Liver (tissue), 9 donors: ENCODE results near the gene RNF41. TPM values are rescaled to one million over a fixed set of nuclear protein-coding genes. Genes with fewer than 3 reads are reported as not detected.

ENCODE experiments used
- DNase-seq: peaks from one replicate; pipeline ENCODE4 v3.0.0-alpha.2; 2017; ENCODE audit warnings: low spot score
- H3K27ac ChIP-seq, 2 donors: one replicate each; pipeline ENCODE4 v1.7.0; 2013; ENCODE audit warnings: inconsistent platforms in 2 of 2, low read length in 2 of 2, control low read depth in 1 of 2, low read depth in 1 of 2, mild to moderate bottlenecking in 1 of 2
- H3K27me3 ChIP-seq, 4 donors: one replicate each; pipeline versions ENCODE4 v1.6.1 to v1.7.0; 2013; ENCODE audit warnings: low read length in 3 of 4, inconsistent platforms in 1 of 4, mild to moderate bottlenecking in 1 of 4, moderate library complexity in 1 of 4; ENCODE audit not compliant: control insufficient read depth in 4 of 4, insufficient read depth in 4 of 4
- H3K36me3 ChIP-seq, 4 donors: one replicate each; pipeline versions ENCODE4 v1.6.1 to v1.7.0; 2013; ENCODE audit warnings: low read length in 3 of 4, mild to moderate bottlenecking in 3 of 4, low read depth in 1 of 4, moderate library complexity in 1 of 4; ENCODE audit not compliant: control insufficient read depth in 4 of 4, insufficient read depth in 3 of 4
- H3K4me1 ChIP-seq, 4 donors: one replicate each; pipeline versions ENCODE4 v1.6.1 to v1.7.0; 2013; ENCODE audit warnings: low read length in 3 of 4, mild to moderate bottlenecking in 3 of 4, moderate library complexity in 1 of 4; ENCODE audit not compliant: control insufficient read depth in 4 of 4, insufficient read depth in 4 of 4
- H3K4me3 ChIP-seq, 3 donors: one replicate each; pipeline versions ENCODE4 v1.6.1 to v1.7.0; 2013; ENCODE audit warnings: low read length in 3 of 3, control low read depth in 1 of 3, low read depth in 1 of 3, mild to moderate bottlenecking in 1 of 3
- H3K9ac ChIP-seq, 2 donors: one replicate each; pipeline ENCODE4 v1.7.0; 2013; ENCODE audit warnings: low read length in 2 of 2, mild to moderate bottlenecking in 2 of 2, moderate library complexity in 2 of 2, control low read depth in 1 of 2, low read depth in 1 of 2
- H3K9me3 ChIP-seq, 4 donors: one replicate each; pipeline versions ENCODE4 v1.6.1 to v1.7.0; 2013; ENCODE audit warnings: low read length in 3 of 4; ENCODE audit not compliant: control insufficient read depth in 4 of 4
- EGR1 ChIP-seq, 2 donors: IDR thresholded peaks; 2 replicates each; pipeline ENCODE4 v1.6.1; 2016 to 2018; ENCODE audit warnings: antibody characterized with exemption in 2 of 2, low read depth in 2 of 2
- FOXA1 ChIP-seq: IDR thresholded peaks from 2 replicates; pipeline ENCODE4 v1.6.1; 2016; ENCODE audit warnings: antibody characterized with exemption
- GABPA ChIP-seq, 2 donors: IDR thresholded peaks in 1 of 2; conservative IDR thresholded peaks in 1 of 2; 2 replicates each; pipeline ENCODE4 v1.6.1; 2016; ENCODE audit warnings: antibody characterized with exemption in 2 of 2, mild to moderate bottlenecking in 1 of 2, moderate library complexity in 1 of 2
- HNF4A ChIP-seq, 2 donors: conservative IDR thresholded peaks; 2 replicates each; pipeline ENCODE4 v1.6.1; 2016; ENCODE audit warnings: antibody characterized with exemption in 2 of 2, mild to moderate bottlenecking in 2 of 2
- HNF4G ChIP-seq: IDR thresholded peaks from 2 replicates; pipeline ENCODE4 v1.6.1; 2016; ENCODE audit warnings: antibody characterized with exemption
- JUND ChIP-seq, 2 donors: IDR thresholded peaks; 2 replicates each; pipeline ENCODE4 v1.6.1; 2016; ENCODE audit warnings: antibody characterized with exemption in 2 of 2
- NR2F2 ChIP-seq: IDR thresholded peaks from 2 replicates; pipeline ENCODE4 v1.6.1; 2016; ENCODE audit warnings: antibody characterized with exemption
- RAD21 ChIP-seq, 2 donors: IDR thresholded peaks; 2 replicates each; pipeline ENCODE4 v1.6.1; 2016; ENCODE audit warnings: antibody characterized with exemption in 2 of 2, mild to moderate bottlenecking in 2 of 2
- RXRA ChIP-seq, 2 donors: IDR thresholded peaks; 2 replicates each; pipeline ENCODE4 v1.6.1; 2017 to 2018; ENCODE audit warnings: antibody characterized with exemption in 2 of 2, mild to moderate bottlenecking in 1 of 2
- SP1 ChIP-seq: IDR thresholded peaks from 2 replicates; pipeline ENCODE4 v1.6.1; 2018; ENCODE audit warnings: antibody characterized with exemption, mild to moderate bottlenecking
- YY1 ChIP-seq: IDR thresholded peaks from 2 replicates; pipeline ENCODE4 v1.6.1; 2016; ENCODE audit warnings: antibody characterized with exemption, mild to moderate bottlenecking
- WGBS: extraction: QIAGEN DNeasy Blood & Tissue Kit; methylation state at CpG from one replicate; pipeline ENCODE4 v1.1.7; 2013; 5-methylcytosine and 5-hydroxymethylcytosine counted together
- polyA plus RNA-seq, 2 donors: library from polyadenylated mRNA; stranded (reverse) in 1 of 2; unstranded in 1 of 2; fragments of 200-250 nt in 1 of 2; fragments of >200 nt in 1 of 2; fragmentation: Nextera tagmentation in 1 of 2; extraction: Ambion mirVana in 1 of 2; gene quantifications; one replicate each; pipeline versions ENCODE4 v1.2.1 to v1.2.3, GENCODE V29; 2013 to 2015
- total RNA-seq, 2 donors: library from RNA; depleted of rRNA; stranded (reverse); fragments of >200 nt; gene quantifications; one replicate each; pipeline ENCODE4 v1.2.3, GENCODE V29; 2014
- TF ChIP-seq, protein P1 (sequence below): fragments of 150-350 bp; IDR thresholded peaks from 2 replicates; pipeline ENCODE4 v1.5.1; 2017; ENCODE audit warnings: improper control_type of control experiment, low read depth, low read length; ENCODE audit not compliant: missing input control
- TF ChIP-seq, protein P2 (sequence below): IDR thresholded peaks from 2 replicates; pipeline ENCODE4 v1.6.1; 2016; ENCODE audit warnings: antibody characterized with exemption
- TF ChIP-seq, protein P3 (sequence below): IDR thresholded peaks from 2 replicates; pipeline ENCODE4 v1.6.1; 2016; ENCODE audit warnings: antibody characterized with exemption, mild to moderate bottlenecking
- TF ChIP-seq, protein P4 (sequence below): IDR thresholded peaks from 2 replicates; pipeline ENCODE4 v1.6.1; 2016; ENCODE audit warnings: antibody characterized with exemption
- TF ChIP-seq, protein P5 (sequence below): IDR thresholded peaks from 2 replicates; pipeline ENCODE4 v1.6.1; 2016; ENCODE audit warnings: antibody characterized with exemption
- donor health status: healthy.
- donor health status: healthy.
- donor health status: healthy.
- donor health status: healthy.
- donor health status: healthy.

Gene RNF41
- total and polyA plus RNA-seq, 4 donors, result 7.6 to 31.8 (median 16.8) TPM

DNA sequence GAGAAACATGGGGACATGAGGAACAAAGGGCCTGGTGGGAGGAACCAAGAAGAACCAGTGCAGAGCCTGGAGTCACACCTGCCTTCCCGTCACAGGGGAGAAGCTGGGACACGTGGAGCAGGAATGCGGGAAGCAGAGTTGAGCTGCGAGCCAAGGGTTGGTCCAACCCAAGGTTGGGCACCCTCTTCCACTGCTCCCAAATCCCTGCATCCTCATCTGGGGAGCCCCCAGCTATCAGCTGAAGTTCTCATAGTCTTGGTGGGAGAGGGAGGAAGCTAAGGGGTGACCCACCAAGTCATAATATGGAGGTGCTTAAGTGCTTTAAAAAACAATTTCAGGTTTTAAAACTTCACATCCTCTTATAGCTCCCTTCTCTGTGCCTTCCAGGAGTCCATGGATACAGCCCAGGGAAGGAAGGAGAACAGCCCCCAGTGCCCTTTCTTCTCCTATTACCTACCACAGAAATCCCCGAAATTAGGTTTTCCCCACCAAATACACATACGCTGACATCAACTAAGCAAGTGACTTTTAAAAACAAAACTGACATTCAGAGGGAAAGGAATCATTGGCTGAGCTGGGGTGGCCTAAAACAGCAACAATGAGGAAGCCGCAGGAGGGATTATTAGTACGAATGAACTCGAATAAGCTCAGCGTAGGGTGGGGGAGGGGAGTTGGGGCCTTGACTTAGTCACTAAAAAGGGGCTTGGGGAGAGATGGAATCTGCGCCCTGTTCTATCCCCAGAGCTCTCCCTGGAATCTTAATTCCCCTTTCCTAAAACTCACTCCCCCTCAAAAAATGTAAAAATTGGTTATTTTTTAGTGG, 59.0 kb downstream of the RNF41 start:
- H3K27ac ChIP-seq, result no peak overlapping the region
- H3K4me3 ChIP-seq, result no peak overlapping the region
- no peak overlapping the region for H3K9ac ChIP-seq
- TF ChIP-seq RXRA (IDR thresholded peaks at IDR 0.05) (no peak), HNF4A (conservative IDR thresholded peaks at IDR 0.05) (no peak), EGR1 (IDR thresholded peaks at IDR 0.05; ENCODE audit: low read depth in 2 of 2) (no peak), NR2F2 (no peak), HNF4G (no peak), SP1 (no peak), FOXA1 (no peak), JUND (IDR thresholded peaks at IDR 0.05) (no peak), YY1 (no peak), GABPA (IDR thresholded peaks at IDR 0.05 in 1 of 2, conservative IDR thresholded peaks at IDR 0.05 in 1 of 2) (no peak), RAD21 (IDR thresholded peaks at IDR 0.05) (no peak)
- TF ChIP-seq, protein P1, sequence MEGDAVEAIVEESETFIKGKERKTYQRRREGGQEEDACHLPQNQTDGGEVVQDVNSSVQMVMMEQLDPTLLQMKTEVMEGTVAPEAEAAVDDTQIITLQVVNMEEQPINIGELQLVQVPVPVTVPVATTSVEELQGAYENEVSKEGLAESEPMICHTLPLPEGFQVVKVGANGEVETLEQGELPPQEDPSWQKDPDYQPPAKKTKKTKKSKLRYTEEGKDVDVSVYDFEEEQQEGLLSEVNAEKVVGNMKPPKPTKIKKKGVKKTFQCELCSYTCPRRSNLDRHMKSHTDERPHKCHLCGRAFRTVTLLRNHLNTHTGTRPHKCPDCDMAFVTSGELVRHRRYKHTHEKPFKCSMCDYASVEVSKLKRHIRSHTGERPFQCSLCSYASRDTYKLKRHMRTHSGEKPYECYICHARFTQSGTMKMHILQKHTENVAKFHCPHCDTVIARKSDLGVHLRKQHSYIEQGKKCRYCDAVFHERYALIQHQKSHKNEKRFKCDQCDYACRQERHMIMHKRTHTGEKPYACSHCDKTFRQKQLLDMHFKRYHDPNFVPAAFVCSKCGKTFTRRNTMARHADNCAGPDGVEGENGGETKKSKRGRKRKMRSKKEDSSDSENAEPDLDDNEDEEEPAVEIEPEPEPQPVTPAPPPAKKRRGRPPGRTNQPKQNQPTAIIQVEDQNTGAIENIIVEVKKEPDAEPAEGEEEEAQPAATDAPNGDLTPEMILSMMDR, result no peak
- TF ChIP-seq, protein P2, sequence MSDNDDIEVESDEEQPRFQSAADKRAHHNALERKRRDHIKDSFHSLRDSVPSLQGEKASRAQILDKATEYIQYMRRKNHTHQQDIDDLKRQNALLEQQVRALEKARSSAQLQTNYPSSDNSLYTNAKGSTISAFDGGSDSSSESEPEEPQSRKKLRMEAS, result no peak
- TF ChIP-seq, protein P3, sequence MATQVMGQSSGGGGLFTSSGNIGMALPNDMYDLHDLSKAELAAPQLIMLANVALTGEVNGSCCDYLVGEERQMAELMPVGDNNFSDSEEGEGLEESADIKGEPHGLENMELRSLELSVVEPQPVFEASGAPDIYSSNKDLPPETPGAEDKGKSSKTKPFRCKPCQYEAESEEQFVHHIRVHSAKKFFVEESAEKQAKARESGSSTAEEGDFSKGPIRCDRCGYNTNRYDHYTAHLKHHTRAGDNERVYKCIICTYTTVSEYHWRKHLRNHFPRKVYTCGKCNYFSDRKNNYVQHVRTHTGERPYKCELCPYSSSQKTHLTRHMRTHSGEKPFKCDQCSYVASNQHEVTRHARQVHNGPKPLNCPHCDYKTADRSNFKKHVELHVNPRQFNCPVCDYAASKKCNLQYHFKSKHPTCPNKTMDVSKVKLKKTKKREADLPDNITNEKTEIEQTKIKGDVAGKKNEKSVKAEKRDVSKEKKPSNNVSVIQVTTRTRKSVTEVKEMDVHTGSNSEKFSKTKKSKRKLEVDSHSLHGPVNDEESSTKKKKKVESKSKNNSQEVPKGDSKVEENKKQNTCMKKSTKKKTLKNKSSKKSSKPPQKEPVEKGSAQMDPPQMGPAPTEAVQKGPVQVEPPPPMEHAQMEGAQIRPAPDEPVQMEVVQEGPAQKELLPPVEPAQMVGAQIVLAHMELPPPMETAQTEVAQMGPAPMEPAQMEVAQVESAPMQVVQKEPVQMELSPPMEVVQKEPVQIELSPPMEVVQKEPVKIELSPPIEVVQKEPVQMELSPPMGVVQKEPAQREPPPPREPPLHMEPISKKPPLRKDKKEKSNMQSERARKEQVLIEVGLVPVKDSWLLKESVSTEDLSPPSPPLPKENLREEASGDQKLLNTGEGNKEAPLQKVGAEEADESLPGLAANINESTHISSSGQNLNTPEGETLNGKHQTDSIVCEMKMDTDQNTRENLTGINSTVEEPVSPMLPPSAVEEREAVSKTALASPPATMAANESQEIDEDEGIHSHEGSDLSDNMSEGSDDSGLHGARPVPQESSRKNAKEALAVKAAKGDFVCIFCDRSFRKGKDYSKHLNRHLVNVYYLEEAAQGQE, result no peak
- TF ChIP-seq, protein P4, sequence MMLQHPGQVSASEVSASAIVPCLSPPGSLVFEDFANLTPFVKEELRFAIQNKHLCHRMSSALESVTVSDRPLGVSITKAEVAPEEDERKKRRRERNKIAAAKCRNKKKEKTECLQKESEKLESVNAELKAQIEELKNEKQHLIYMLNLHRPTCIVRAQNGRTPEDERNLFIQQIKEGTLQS, result no peak
- TF ChIP-seq, protein P5, sequence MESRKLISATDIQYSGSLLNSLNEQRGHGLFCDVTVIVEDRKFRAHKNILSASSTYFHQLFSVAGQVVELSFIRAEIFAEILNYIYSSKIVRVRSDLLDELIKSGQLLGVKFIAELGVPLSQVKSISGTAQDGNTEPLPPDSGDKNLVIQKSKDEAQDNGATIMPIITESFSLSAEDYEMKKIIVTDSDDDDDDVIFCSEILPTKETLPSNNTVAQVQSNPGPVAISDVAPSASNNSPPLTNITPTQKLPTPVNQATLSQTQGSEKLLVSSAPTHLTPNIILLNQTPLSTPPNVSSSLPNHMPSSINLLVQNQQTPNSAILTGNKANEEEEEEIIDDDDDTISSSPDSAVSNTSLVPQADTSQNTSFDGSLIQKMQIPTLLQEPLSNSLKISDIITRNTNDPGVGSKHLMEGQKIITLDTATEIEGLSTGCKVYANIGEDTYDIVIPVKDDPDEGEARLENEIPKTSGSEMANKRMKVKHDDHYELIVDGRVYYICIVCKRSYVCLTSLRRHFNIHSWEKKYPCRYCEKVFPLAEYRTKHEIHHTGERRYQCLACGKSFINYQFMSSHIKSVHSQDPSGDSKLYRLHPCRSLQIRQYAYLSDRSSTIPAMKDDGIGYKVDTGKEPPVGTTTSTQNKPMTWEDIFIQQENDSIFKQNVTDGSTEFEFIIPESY, result no peak
- WGBS, result 80% methylated on average over 11 of the region's 11 CpGs
- DNase-seq, result no peak
- H3K9me3 ChIP-seq, result no peaks in the 10 kb centered on the region
- peaks cover 0 to 29% (median 25%) of the 10 kb centered on the region in 4 donors for H3K4me1 ChIP-seq
- H3K36me3 ChIP-seq, result peaks cover 25 to 64% (median 54%) of the 10 kb centered on the region in 4 donors
- H3K27me3 ChIP-seq, result no peaks in the 10 kb centered on the region
